GM19438 (cell line): ENCODE data around the gene KMT2A.
"Not testable (repeated sequence)": the region's sequence is repeated elsewhere in the genome, so short reads cannot be mapped to it uniquely, and the experiment has no call there.

Experiments
- ATAC-seq: cut with Tn5 transposase; IDR thresholded peaks from one replicate; pipeline ENCODE4 v1.9.1; 2021; ENCODE audit warnings: low read depth; ENCODE audit not compliant: unreplicated experiment

Gene KMT2A

GRCh38 chr11:118435893-118436624, at the start of gene KMT2A:
Gene KMT2A, plus strand, starts transcription at chr11:118436492. Its CDS starts 21 bp downstream, at chr11:118436513.
- peak; percentile 38 for ATAC-seq

- ATAC-seq = no peak
Observed at GRCh38 chr11:118396097-118396501, 40.2 kb upstream of the KMT2A start.

DNA sequence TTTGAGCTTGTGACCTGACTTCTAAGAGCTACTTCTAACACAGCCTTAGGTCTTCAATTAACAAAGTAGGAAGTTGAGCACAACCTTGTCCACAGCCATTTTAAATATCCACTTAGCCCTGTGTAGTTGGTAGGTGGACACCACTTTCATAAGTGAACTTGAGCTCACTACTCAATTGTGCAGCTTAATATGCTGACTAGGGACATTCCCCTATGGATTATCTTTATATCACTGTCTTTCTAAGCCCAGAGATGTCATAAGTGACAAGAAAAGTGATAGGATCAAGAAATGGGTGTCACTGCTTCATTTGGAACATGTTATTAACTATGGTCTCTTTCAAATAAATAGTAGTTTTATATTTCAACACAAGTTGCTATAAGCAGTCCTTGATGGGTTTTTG, 38.8 kb upstream of the KMT2A start:
- no peak for ATAC-seq

GRCh38 chr11:118398791-118399559, 37.3 kb upstream of the KMT2A start:
- no peak for ATAC-seq

- ATAC-seq = peak; percentile 63
Observed at GRCh38 chr11:118401151-118401879, 35.0 kb upstream of the KMT2A start, which contains the start of gene ATP5MG. Gene ATP5MG, plus strand, starts transcription at chr11:118401606. Its CDS starts 60 bp downstream, at chr11:118401666.

DNA sequence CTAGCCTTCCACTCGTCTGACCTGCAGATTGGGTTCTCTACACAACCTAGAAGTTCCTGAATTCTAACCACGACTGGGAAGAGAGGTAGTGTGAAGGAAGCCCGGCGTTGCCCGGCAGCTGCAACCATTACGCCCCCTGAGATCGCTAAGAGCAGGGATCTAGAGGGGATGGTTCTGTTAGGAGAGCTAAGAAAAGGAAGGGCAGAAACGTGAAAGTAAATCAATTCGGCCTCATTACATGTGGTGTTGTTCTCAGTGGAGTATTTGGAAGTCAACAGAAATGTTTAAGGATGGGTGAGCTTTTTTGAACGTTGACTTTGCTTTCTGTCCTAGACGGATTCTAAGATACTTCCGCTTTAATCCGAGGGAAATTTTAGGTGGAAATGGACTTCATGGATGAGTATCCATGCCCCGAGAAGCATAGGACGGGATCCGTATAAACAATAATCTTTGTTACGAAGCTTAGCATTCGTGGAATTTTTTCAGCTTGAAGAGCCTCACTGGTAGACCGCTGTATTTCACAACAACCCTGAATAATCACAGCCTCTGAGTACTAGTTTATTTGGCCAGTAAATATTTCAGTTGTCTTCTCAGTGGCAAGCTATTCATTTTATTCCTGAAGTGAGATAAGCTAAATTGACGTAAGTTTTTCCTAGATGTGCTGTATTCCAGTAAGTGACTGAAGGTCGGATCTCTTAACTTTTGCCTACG, 34.3 kb upstream of the KMT2A start:
- no peak for ATAC-seq

GRCh38 chr11:118402594-118402993, 33.7 kb upstream of the KMT2A start:
- not testable (repeated sequence) for ATAC-seq

GRCh38 chr11:118406599-118407166, 29.6 kb upstream of the KMT2A start:
- ATAC-seq = no peak

DNA sequence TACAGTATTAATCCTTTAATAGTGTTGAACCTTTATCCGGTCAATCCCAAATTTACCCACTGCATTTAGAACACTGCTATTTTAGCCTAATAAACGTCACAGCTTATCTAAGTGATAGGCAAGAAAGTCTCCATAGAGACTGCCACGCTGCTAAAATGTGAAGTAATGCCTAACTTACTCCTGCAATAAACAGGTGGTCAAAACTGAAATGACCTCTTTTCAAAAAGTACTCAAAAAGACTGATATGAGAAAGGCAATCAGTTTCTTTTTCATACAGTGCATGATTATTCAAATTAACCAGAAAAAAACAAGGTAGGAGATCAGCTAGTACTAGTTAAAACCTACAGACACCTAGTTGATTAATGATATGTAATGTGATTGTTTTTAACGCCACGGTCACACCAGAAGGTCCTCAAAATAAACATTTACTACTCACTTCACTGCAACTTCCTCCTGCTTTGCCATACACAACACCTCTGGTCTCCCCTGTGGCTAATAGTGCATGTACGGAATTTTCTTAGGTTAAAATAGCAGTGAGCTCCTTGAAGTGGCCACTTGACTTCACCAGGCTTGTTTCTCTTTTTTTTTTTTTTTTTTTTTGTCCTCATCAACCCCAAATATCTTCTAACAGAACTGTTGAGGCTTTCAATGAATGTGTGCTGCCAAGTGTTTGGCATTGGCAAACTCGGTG, 26.1 kb upstream of the KMT2A start:
- no peak for ATAC-seq

- ATAC-seq = no peak
Observed at GRCh38 chr11:118411530-118411929, 24.8 kb upstream of the KMT2A start.

- no peak for ATAC-seq
Observed at GRCh38 chr11:118412921-118413320, 23.4 kb upstream of the KMT2A start.

- ATAC-seq = no peak
Observed at GRCh38 chr11:118415062-118415738, 21.1 kb upstream of the KMT2A start.

DNA sequence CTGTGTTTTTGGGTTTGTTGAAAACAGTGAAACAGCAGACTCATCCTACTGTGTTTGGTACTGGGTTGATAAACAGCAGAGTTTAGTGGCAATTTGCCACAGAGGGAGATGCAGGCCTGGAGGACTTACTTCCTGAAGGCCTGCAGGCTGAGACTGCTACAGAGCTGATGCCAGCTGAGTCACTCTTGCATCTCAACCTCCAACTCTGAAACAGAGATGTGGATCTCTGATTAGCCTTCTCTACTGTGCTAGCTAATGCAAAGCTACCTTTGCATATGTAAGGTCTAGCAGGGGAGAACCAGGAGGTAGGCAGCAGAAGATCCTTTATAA, 20.6 kb upstream of the KMT2A start:
- no peak for ATAC-seq

- ATAC-seq = not testable (repeated sequence)
Observed at GRCh38 chr11:118416900-118417299, 19.4 kb upstream of the KMT2A start.

GRCh38 chr11:118417801-118418200, 18.5 kb upstream of the KMT2A start:
- ATAC-seq = no peak

GRCh38 chr11:118418766-118419165, 17.5 kb upstream of the KMT2A start:
- no peak for ATAC-seq

DNA sequence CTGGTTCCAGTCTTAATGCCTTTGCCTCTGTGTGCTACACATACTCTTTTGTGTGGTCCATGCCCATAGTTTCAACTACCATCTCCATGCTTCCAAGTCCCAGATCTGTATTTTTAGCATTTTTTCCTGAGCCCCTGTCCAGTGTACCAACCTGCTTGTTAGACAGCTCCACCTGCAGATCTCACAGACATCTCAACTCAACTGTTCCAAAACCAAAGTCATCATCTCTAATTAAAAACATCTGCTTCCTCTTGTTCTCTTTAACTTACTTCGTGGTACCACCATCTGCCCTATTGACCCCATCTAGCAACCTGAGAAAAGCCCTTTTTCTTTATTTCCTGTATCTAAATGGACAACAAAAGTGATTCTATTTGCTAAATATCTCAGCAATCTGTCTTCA, 8.6 kb upstream of the KMT2A start:
- no peak for ATAC-seq

DNA sequence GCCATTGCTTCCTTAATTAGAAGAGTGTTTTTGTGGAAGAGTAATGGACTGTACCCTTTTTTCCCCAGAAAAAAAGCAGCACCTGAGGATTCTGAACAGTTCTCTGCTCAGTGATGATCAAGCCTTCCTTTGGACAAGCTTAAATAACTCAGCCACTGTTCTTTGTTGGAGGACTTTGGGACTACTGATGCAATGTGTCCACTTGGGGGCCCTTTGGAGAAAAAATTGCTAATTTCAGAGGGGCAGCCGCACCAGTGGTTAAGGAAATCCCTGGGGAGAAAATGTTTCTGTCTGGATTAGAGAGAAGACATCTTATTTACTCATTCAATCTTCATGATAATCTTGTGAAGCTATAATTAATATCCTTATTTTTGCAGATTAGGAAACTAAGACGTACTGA, 5.3 kb upstream of the KMT2A start:
- ATAC-seq = no peak

DNA sequence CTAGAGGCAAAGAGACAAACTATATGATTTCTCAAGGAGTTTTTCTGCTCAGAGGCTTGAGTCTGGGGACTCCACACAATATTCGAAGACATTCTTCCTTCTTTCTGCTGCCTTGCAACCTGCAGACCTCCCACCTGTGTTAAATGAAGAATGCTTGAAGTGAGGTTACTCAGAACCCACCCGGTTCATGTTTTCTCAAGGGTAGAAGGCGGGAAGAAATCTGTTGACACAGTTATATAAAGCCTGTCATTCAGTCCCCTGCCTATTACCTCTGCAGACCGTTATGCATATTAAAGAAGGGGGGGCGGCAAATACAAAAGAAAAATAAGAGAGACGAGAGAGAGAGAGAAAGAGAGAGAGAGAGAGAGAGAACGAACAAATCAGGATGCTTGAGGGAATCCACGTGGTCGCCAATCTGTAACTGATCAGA, 2.2 kb upstream of the KMT2A start:
- ATAC-seq = no peak
